Stimulated activated CD8-positive, alpha-beta memory T cell treated with anti-CD3 and anti-CD28 coated beads, Interleukin-2, amount 100 ng/mL, for 48 hours (primary cell): ENCODE data around the gene ZNF697.
"Not testable (repeated sequence)": the region's sequence is repeated elsewhere in the genome, so short reads cannot be mapped to it uniquely, and the experiment has no call there.

Experiments
- DNase-seq, 2 donors: peaks; one replicate each; pipeline ENCODE4 v3.0.0-alpha.2; 2020; ENCODE audit warnings: low read depth in 2 of 2

Gene ZNF697

DNA sequence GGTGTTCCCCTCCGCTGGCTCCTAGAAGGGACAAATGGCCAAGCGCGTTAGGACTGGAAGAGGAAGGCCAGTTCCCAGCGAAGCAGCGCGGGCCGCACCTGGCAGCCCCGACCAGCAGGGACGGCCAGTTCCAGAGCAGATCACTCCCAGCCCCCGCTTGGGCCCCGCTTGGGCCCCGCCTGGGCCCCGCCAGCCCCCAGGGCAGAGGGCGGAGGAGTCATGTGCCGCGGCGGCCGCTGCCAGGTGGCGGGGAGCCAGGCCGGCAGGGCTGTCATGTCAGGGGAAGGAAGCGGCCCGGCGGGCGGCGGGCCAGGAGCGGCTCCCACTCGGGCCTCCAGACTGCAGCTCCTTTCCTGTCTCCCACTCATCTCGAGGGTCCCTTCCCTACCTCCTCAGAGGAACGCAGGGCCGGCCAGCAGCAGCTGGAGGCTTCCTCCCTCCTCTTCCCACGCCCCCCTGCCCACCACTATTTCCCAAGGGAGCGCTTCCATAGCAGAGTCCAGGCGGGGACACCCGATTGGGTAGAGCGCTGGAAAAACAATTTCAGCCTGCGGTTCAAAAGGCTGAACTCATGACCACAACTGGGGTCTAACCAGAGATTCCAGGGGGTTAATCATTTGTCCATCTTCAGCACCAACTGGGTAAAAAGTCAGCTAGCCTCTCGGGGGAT is 16.5 kb downstream of the ZNF697 start:
- DNase-seq, result no peak

DNA sequence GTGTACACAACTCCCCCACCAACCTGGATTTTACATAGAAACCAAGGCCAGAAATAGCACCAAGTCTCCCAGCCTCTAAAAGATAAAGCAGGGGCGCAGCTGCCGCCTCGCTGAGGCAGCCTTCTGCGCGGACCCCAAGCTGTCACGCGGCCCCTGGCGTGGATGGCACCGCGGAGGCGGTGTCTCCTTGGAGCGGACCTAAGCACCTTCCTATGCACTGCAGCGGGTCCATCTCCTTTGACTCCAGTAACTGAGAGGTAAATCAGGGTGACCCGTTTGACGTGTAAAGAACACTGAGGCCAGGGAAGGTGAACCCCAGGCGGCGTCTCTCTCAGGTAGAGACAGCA is 17.0 kb downstream of the ZNF697 start:
- no peak for DNase-seq

GRCh38 chr1:119626841-119627240 is 21.2 kb downstream of the ZNF697 start:
- no peak for DNase-seq

GRCh38 chr1:119626011-119626545 is 22.0 kb downstream of the ZNF697 start:
- no peak for DNase-seq

- no peak for DNase-seq
Measured at GRCh38 chr1:119623678-119624077, 24.4 kb downstream of the ZNF697 start.

- DNase-seq, result no peak
Measured at GRCh38 chr1:119623193-119623515, 24.9 kb downstream of the ZNF697 start.

GRCh38 chr1:119622311-119623192 is 25.5 kb downstream of the ZNF697 start:
- DNase-seq, result no peak

DNA sequence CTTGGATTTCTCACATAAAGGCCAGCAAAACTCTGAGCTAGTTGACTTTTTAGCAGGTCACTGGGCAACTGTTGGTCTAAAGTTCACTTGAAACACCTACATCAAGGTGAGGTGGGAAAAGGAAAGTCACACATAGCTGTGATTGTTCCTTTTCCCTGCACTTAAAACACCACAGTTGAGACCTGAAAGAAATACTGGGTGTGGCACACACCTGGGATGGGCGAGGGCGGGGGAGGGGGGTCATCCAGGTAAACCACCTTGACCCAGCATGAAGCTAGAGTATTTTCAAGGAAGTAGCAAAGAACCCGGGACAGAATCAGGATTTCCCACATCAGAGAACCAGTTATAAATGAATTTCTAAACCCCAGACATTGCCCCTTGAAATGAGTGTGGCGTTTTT is 26.4 kb downstream of the ZNF697 start:
- no peak for DNase-seq

DNA sequence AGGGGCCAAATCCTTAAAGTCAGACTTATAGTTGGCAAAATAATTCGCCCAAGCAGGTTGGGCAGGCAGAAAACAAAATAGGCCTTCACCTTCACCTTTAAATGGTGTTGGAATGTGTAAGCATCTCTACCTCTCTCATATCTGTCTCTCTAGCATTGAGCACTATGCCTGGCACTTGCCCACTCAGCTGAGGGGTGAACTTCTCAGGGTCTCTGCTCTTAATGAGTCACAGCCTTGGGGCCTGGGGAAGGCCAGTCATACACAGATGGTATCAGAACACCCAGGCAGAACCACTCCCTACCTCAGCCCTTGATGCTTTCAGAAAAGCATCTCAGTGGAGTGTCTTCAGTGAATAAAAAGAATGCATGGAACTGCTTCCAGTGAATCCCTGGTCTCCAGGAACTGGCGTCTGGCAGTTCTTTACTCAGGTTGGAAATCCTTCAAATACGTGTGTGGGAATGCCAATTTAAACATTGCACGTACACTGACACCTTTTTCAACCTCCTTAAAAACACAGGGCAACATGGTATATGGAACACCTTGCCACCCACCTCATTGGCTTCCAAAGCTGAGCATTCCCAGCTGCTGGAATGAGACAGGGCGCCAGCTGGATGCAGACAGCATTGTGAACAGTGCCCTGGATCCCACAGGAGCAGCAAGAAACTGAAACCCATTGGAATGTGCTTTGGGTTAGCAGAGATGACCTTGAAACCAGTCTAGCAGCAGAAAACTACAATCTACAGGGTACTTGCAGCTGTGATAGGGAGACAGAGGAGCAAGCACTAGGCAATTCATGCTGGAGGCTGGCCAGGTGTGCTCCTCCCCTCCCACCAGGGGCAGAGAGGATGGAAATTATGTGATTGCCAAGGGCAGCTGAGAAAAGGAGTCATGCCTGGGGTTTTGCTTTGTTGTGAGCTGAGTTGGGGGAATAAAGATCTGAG is 30.0 kb downstream of the ZNF697 start:
- DNase-seq, result no peak

GRCh38 chr1:119616748-119617147 is 31.3 kb downstream of the ZNF697 start:
- not testable (repeated sequence) for DNase-seq

DNA sequence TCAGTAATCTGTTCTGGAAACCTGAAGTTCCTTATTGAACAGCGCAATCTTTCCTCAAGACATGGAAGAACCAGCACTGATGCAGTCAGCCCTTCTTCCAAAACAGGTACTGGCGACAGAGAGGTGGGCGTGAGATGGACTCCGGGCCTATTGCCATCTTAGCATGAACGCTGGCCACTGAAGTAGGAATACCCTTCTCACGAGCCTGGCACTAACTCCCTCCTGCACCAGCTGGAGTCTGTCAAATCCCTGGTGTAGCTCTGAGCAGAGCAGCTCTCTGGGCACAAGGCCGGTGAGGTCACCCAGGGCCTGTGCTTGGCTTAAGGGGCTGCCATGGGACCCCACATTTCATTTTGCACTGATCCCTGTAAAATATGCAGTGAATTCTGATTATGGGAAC is 33.0 kb downstream of the ZNF697 start:
- not testable (repeated sequence) for DNase-seq

DNA sequence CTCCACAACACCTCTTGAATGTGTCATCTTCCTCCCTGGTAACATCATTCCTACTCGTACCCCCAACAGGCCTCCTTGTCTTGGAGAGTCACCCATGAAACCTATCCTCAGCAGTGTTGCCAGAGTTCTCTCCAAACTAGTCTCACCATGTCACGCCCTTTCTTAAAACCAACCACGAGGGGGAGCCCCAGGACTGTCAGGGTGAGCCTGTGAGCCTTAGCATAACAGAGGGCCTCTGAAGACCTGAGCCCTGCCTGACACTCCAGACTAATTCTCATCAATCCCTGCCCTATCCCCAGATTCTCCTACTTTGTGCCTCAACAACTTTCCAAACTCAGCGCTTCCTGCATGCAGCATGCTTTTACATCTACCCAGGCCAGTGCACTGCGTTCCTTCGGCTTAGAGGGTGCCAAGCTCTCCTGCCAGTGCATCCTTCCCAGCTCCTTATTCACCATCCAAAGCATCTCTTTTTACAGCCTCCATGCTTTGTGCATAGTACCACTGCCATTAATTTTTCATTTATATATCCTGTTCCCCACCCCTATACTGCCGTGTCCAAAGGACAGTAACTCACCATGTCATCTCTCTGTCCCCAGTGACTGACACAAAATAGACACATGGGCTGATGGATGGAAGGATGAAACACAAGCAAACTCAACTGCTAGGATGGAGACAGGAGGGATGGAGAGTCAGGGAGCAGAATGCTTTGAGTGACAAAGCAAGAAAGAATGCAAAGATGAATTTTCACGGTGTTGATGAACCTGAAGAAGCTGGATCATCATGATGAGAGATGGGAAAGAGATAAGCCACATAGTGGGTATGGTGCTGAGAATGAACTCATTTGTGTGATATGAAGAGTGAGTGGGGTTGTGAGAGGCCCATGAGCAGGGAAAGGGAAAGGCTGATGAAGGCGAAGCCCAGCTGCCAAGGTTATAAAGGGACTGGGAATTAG is 34.0 kb downstream of the ZNF697 start:
- DNase-seq, result peak; percentile 52 to 64

DNA sequence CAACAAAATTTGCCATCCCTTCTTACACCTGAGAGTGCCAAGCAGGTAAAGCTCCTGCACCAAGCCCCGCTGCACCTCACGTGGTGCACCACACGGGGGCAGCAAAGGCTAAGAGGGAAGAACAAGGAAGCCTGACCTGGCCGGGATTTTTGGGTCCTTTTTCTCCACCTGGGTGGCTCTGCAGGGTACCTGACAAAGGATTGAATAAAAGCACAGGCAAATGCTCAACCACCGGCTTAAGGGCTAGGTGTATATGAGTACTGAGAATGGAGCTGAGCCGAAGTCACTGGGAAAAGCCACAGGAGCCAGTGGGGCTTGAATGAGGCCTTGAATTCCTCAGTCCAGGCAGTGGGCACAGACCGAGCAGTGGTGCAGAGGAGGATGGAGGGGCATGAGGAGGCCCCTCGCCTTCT is 36.4 kb downstream of the ZNF697 start:
- peak; percentile 62 to 68 for DNase-seq

DNA sequence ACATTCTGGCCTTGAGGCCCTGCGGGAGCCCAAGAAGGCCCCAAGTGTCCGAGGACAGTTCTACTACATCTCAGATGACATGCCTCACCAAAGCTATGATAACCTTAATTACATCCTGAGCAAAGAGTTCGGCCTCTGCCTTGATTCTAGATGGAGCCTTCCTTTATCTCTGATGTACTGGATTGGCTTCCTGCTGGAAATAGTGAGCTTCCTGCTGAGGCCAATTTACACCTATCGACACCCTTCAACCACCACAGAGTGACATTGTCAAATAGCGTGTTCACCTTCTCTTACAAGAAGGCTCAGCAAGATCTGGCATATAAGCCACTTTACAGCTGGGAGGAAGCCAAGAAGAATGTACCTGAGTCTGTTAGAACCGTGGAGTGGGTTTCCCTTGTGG is 39.2 kb downstream of the ZNF697 start:
- DNase-seq, result not testable (repeated sequence)

DNA sequence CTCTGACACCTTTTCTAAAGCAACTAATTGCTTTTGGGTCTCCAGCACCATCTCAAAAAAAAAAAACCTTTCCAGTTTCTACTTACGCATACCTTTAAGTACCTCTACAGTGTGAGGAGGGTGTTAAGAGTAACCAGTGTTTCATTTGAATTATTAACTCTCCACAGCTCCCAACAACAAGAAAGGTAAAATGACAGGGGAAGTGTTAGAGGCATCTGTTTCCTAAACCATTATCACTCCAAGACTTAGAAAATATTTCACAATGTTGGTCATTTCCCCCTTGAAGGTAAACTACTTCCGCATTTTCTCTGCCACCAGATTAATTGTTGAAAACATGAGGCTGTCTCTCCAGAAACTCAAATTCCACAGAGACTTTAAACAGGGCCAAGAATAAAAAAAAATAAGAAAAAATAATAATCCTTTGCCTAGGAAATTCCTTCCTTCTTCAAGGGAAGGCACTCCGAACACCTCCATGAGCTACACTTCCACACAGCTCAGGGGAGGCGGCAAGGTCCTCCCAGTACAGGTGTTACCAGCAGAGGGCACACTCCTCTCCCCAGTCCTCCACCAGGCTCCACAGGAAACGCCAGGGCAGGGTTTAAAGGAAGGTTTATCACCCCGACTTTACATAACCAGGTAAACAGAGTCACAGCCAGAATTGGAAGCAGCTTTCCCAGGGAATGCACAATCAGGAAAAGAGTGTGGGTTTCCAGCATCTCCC is 40.8 kb downstream of the ZNF697 start:
- DNase-seq, result not testable (repeated sequence)

GRCh38 chr1:119606394-119606793 is 41.7 kb downstream of the ZNF697 start:
- DNase-seq, result no peak

DNA sequence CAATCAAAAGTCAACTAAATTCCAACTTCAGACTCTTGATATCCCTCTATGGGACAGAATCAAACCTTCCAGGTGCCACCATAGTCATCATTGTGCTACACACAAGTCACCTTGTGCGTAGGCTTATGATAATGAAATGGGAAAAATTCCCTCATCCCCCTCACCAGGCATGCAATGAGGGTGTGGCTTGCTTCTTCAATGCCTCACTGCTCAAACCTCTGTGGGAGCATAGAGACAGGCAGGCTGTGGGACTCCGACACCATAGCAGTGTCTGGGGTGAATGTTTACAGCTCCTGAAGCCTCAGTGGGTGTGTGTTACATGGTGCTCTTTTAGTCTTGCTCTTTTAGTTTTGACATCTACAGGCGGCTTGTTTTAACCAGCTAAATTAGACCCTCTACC is 42.4 kb downstream of the ZNF697 start:
- no peak for DNase-seq

DNA sequence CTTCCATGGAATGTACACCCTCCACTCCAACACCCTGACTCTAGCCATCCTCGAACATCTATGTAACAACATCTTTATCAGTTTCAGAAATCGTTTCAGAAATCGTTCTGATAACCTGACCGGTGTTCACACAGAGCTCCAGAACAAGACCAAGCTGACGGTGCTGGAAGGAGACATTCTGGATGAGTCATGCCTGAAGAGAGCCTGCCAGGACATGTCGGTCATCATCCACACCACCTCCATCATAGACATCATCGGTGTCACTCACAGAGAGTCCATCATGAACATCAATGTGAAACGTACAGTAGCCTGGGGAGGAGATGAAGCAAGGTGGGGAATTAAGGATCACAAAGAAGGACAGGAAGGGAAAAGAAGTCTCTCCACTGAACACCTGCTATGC is 43.0 kb downstream of the ZNF697 start:
- DNase-seq, result not testable (repeated sequence)

DNA sequence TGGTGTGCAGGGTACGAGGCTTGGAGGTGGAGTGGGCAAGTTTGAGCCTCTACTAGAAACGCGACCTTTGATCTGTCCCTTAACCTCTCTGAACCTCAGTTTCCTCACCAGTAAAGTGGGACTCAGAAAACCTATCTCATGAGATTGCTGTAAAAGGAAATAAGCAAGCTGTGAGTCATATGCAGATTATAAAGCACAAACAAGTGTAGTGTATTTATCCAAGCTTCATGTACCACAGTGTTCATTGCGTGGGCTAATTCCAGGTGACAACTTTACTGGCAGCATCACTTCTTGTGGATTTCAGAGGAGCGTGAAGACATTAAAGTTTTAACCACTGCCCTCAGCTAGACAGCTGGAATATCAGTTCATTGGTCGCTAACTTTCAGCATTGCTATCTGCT is 44.4 kb downstream of the ZNF697 start:
- DNase-seq, result no peak

- DNase-seq, result not testable (repeated sequence)
Measured at GRCh38 chr1:119603241-119603640, 44.8 kb downstream of the ZNF697 start.
